WERI-Rb-1 (cell line): ENCODE data around the gene GBA2.
A peak's percentile ranks its signal among the peaks of the same experiment; 100 is the strongest.

Experiments
- DNase-seq: peaks from one replicate; pipeline ENCODE4 v3.0.0-alpha.2; 2020
- H3K27ac ChIP-seq: fragments of 250-450 bp; sonication (Bioruptor Pico); 2 replicates; pipeline ENCODE4 v1.5.1; 2020; ENCODE audit warnings: mild to moderate bottlenecking, moderate library complexity
- H3K27me3 ChIP-seq: fragments of 250-450 bp; sonication (Bioruptor Pico); 2 replicates; pipeline ENCODE4 v1.5.1; 2021; ENCODE audit warnings: mild to moderate bottlenecking, low read depth, moderate library complexity; ENCODE audit not compliant: insufficient read depth, severe bottlenecking
- H3K36me3 ChIP-seq: fragments of 250-450 bp; sonication (Bioruptor Pico); 2 replicates; pipeline ENCODE4 v1.5.1; 2020; ENCODE audit warnings: mild to moderate bottlenecking, moderate library complexity
- H3K4me3 ChIP-seq: 2 replicates; pipeline ENCODE4 v1.5.1; 2011; ENCODE audit warnings: low read depth, mild to moderate bottlenecking, control low read depth, low read length
- H3K9me3 ChIP-seq: fragments of 250-450 bp; sonication (Bioruptor Pico); 2 replicates; pipeline ENCODE4 v1.5.1; 2021; ENCODE audit warnings: mild to moderate bottlenecking, moderate library complexity; ENCODE audit not compliant: severe bottlenecking
- TF ChIP-seq, protein P1 (sequence below): IDR thresholded peaks from 2 replicates; pipeline ENCODE4 v1.5.1; 2011; ENCODE audit warnings: low read depth, mild to moderate bottlenecking, control low read depth, inconsistent platforms, low read length

Gene GBA2

GRCh38 chr9:35727676-35728040 is 21.4 kb downstream of the GBA2 start:
- TF ChIP-seq, protein P1, sequence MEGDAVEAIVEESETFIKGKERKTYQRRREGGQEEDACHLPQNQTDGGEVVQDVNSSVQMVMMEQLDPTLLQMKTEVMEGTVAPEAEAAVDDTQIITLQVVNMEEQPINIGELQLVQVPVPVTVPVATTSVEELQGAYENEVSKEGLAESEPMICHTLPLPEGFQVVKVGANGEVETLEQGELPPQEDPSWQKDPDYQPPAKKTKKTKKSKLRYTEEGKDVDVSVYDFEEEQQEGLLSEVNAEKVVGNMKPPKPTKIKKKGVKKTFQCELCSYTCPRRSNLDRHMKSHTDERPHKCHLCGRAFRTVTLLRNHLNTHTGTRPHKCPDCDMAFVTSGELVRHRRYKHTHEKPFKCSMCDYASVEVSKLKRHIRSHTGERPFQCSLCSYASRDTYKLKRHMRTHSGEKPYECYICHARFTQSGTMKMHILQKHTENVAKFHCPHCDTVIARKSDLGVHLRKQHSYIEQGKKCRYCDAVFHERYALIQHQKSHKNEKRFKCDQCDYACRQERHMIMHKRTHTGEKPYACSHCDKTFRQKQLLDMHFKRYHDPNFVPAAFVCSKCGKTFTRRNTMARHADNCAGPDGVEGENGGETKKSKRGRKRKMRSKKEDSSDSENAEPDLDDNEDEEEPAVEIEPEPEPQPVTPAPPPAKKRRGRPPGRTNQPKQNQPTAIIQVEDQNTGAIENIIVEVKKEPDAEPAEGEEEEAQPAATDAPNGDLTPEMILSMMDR, result no peak
- H3K9me3 ChIP-seq, result no peaks in the 10 kb centered on the region
- H3K36me3 ChIP-seq, result peaks cover 35% of the 10 kb centered on the region
- H3K4me3 ChIP-seq, result no peak overlapping the region
- DNase-seq, result no peak
- H3K27me3 ChIP-seq, result no peaks in the 10 kb centered on the region
- H3K27ac ChIP-seq, result no peak overlapping the region

DNA sequence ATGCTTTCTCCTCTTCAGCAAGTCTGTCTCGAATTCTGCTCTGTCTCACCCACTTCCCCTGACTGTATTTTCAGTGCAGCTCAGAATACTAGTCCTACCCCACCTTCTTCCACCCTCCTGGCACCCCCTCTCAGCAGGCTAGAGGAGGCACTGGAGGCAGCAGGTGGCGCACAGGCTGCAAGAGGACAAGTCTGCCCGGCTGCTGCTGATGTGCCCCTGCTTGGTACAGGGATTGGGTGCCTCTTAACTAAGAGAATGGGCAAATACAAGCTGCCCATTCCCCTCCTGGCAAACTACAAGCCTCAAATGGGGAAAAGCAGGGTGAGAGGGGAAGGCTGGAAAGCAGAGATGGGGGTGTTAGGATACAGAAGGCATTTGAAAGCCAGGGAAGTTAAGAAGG is 22.1 kb downstream of the GBA2 start:
- DNase-seq, result no peak
- TF ChIP-seq, protein P1, result no peak
- Histone ChIP-seq H3K36me3 (peaks cover 38% of the 10 kb centered on the region), H3K4me3 (no peak overlapping the region), H3K27ac (no peak overlapping the region), H3K27me3 (no peaks in the 10 kb centered on the region), H3K9me3 (no peaks in the 10 kb centered on the region)

- Histone ChIP-seq H3K4me3 (no peak overlapping the region), H3K36me3 (peaks cover 52% of the 10 kb centered on the region), H3K27ac (no peak overlapping the region), H3K27me3 (no peaks in the 10 kb centered on the region), H3K9me3 (no peaks in the 10 kb centered on the region)
- DNase-seq, result no peak
- TF ChIP-seq, protein P1, result peak; percentile 12; the same call in 1 of the 2 replicates
Measured at GRCh38 chr9:35725362-35725761, 23.7 kb downstream of the GBA2 start.

DNA sequence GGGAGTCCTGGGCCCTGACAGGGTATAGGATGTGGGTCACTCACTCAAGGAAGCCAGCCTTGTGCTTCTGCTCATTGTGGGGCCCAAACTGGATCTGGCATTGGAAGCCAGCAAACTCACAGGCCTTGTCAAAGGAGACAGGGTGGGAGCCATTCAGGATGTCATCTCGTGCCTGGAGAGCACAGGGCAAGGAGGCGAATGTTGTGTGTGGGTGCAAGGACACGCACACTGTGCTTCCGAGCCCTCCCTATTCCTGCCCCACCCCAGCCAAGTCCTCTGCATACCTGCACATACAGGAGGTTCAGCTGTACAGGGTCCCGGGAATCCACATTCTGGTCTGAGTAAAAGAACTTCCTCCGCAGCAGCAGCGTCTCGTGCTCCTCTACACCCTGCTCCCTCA is 25.1 kb downstream of the GBA2 start:
- Histone ChIP-seq H3K4me3 (no peak overlapping the region), H3K36me3 (peaks cover 60% of the 10 kb centered on the region), H3K9me3 (no peaks in the 10 kb centered on the region), H3K27ac (no peak overlapping the region), H3K27me3 (no peaks in the 10 kb centered on the region)
- TF ChIP-seq, protein P1, result no peak
- no peak for DNase-seq

DNA sequence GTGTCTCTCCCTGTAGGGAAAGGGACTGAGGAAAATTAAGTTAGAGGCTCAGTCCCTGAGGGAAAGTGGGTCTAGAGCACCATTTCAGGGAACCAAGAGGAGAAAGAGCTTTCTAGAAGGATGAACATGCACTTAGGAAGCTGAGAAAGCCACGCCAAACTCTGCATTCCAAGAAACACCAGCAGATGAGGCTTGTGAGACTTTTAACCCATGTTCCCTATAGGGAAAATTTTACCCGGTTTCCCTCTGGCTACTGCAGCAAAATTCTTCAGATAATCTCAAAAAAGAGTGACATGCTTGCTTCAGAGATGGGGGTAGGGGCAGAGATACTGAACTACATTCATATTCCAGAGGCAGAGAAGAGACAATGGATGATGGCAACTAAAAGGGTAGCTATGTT is 25.6 kb downstream of the GBA2 start:
- Histone ChIP-seq H3K27ac (no peak overlapping the region), H3K4me3 (no peak overlapping the region), H3K9me3 (no peaks in the 10 kb centered on the region), H3K36me3 (peaks cover 64% of the 10 kb centered on the region), H3K27me3 (no peaks in the 10 kb centered on the region)
- no peak for DNase-seq
- TF ChIP-seq, protein P1, result no peak

- H3K27me3 ChIP-seq, result no peaks in the 10 kb centered on the region
- H3K27ac ChIP-seq, result no peak overlapping the region
- H3K4me3 ChIP-seq, result no peak overlapping the region
- peaks cover 84% of the 10 kb centered on the region for H3K36me3 ChIP-seq
- no peaks in the 10 kb centered on the region for H3K9me3 ChIP-seq
- no peak for DNase-seq
- TF ChIP-seq, protein P1, result no peak
Measured at GRCh38 chr9:35719546-35719945, 29.5 kb downstream of the GBA2 start.
